HG03095 (cell line): Measurements from ENCODE around the gene USO1.
"Not testable (repeated sequence)": the region's sequence is repeated elsewhere in the genome, so short reads cannot be mapped to it uniquely, and the experiment has no call there.

Source experiments
- ATAC-seq: cut with Tn5 transposase; IDR thresholded peaks from one replicate; pipeline ENCODE4 v1.9.1; 2021; ENCODE audit warnings: moderate library complexity; ENCODE audit not compliant: unreplicated experiment

USO1 gene

DNA sequence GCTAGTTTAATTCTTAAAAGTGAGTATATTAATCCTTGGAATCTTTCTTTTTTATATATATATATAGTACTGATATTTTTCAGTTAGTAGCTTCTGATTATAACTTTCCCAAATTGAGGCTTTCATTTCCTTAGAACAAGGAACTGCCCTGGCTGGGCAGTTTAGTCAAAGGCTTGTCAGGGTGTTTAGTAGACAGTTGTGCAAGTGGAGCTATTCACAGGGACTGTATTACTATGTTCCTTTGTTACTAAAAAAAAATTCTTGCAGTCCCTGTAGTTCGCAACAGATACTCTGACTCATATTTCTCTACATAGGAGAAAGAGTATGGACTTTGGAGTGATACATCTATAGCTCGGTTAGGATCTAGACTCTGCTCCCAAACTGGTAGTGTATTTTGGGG, 20.8 kb downstream of the USO1 start:
- ATAC-seq = no peak

- ATAC-seq = no peak
Measured at GRCh38 chr4:75745721-75746199, 21.4 kb downstream of the USO1 start.

DNA sequence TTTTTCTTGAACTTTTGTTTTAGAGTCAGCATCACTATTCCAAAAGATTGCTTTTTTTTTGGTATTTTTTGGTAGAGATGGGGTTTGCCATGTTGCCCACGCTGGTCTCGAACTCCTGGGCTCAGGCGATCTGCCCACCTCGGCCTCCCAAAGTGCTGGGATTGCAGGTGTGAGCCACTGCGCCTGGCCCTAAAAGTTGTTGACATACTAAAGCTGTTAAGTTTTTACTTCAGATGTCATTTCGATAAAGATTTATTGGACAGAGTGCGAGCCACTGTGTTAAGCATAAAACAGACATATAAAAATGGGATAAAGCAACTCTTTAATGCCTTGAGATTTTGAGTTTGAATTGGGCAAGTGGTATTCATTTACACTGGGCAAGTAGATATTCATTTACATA, 28.3 kb downstream of the USO1 start:
- no peak for ATAC-seq

DNA sequence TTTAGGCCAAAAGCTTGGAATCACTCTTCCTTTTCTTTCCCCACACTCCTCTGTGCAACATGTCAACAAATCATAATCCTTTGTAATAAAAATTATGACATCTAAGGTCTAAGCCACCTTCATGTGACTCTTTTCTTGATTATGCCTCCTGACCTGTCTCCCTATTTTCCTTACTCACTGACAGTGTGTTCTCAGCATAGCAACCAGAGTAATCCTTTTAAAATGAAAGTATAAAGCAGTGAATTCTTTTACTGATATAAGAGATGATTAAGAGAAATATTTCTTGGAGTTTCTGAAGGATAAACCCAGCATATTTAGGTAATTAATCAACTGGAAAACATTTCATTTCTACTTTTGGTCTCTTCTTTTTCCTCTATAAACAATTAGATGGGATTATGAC, 44.7 kb downstream of the USO1 start:
- no peak for ATAC-seq

- no peak for ATAC-seq
Measured at GRCh38 chr4:75771607-75772006, 47.2 kb downstream of the USO1 start.

GRCh38 chr4:75777589-75777988, 53.2 kb downstream of the USO1 start:
- no peak for ATAC-seq

GRCh38 chr4:75779105-75779757, 54.9 kb downstream of the USO1 start:
- ATAC-seq = no peak

GRCh38 chr4:75781305-75781704, 56.9 kb downstream of the USO1 start:
- ATAC-seq = no peak

- ATAC-seq = no peak
Measured at GRCh38 chr4:75786526-75786925, 62.1 kb downstream of the USO1 start.

DNA sequence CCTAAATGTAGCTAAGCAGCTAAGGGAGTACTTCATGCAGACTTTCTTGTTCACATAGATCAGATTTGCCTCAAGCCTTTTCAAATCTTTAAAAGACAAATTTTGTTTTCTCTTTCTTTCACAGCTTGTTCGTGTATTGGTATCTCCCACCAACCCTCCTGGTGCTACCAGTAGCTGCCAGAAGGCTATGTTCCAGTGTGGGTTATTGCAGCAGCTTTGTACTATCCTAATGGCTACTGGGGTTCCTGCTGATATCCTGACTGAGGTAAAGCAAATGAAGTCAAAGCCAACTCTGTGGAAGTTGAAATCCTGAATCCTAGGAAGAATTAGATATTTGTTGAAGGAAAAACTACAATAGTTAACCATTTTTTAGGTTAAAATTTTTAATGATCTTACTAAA, 62.6 kb downstream of the USO1 start:
- ATAC-seq = no peak

DNA sequence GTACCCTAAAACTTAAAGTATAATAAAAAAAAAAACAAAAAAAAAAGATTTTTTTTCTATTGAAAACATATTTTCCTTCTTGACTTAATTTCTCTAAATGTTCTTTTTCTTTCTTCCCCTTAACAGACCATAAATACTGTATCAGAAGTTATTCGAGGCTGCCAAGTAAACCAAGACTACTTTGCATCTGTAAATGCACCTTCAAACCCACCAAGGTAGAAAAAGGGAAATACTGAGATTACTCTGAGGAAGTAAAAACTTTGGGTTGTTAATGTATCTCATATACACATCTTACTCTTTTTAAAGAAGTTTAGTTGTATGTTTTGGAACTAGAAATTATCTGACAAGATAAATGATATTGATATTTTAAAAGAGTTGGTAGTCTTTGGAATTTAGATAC, 65.6 kb downstream of the USO1 start:
- ATAC-seq = peak; percentile 46

GRCh38 chr4:75800972-75801371, 76.6 kb downstream of the USO1 start:
- ATAC-seq = no peak

- not testable (repeated sequence) for ATAC-seq
Measured at GRCh38 chr4:75806035-75806434, 81.7 kb downstream of the USO1 start.

DNA sequence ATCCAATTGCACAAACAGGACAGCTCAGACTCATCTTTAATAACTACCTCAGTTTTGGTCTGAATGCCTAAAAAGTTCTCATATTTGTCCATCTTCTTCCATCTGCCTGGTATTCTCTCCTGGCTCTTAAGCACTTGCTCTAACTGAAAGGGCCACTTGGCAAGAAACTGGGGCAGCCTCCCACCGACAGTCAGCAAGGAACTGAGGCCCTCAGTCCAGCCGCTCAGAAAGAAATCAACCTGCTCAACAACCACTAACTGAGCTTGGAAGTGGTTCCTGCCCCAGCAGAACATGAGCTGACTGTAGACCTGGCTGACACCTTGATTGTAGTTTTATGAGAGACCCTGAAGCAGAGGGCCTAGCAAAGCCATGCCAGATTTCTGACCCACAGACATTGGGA, 93.5 kb downstream of the USO1 start:
- no peak for ATAC-seq

DNA sequence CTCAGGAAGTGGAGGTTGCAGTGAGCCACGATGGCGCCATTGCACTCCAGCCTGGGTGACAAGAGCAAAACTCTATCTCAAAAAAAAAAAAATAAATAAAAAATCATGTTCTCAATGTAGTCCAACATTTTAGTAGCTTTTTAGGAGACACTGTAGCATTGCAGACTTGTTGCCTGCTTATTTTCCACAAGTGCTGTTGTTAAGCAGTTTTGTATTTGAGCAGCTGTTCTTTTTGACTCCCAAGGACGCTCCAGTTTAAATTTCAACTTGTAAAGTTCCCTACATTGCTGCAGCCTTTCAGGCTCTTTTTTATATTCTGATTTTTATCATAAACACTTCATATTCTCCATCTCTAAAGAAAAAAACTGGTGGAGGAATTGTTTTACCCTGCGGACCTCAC, 94.7 kb downstream of the USO1 start:
- ATAC-seq = no peak

DNA sequence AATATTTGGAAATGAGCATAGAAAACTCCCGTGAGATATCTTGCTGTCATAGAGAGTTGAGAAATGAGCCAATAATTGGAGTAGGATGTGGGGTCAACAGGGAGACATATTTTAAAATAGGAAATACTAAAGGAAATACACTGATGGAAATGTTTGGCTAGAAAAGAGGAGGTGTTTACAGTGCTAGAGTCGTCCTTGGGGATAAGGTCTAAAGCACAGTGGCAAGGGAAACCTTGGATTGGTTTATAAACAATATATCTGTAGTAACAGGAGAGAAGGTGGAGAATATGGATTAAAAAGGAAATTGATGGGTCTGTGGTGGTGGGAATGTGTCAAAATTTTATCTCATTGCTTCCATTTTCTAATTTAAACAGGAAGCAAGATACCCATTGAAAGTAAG, 95.8 kb downstream of the USO1 start:
- ATAC-seq = no peak

GRCh38 chr4:75820676-75821075, 96.3 kb downstream of the USO1 start:
- no peak for ATAC-seq

DNA sequence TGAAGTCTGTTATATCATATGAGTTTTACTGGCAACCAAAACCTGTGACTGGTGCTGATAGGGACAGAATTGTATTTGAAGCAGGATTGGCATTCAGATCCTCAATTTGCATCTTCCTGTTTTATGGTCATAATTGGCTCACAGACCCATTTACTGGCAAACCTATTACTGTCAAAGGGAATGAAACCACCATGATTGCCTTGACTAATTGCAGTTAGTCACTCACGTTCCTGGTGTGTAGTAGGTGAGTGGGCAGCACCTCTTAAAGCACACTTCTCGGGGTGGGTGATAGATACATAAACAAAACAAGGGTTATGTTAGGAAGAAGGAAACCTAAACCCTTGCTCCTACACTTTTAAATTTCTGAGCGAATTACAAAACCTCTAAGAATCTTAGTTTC, 96.8 kb downstream of the USO1 start:
- no peak for ATAC-seq

- ATAC-seq = no peak
Measured at GRCh38 chr4:75821966-75822365, 97.6 kb downstream of the USO1 start.

DNA sequence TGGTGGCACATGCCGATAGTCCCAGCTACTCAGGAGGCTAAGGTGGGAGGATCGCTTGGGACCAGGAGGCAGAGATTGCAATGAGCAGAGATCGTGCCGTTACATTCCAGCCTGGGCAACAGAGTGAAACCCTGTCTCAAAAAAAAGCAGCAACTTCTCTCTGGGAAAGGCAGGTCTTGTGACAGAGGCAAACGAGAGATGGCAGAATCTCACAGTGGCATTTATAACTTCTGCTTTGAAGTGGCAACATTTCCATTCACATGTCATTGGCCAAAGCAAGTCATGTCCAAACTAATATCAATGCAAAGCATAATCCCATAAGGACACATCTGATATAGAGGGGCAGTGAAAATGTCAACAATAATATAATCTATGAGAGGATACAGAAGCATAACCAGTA, 98.0 kb downstream of the USO1 start:
- ATAC-seq = no peak

DNA sequence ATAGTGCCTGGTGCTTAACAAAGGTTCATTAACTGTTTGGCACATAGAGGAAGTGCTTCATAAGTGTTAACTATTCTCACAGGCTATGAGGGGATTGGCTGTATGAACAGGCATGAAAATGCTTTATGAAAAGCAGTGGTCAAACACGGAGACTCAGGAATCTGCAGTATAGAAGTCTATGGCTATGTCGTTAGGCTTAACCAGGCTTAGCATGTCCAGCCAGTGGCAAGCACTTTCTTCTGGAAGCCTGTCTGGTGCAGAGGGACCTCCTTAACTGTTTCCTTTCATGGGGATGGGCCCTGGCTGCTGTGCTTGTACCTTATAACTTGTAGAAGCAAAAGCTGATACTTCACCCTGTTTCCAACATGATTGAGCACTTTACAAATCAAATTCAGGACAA, 99.4 kb downstream of the USO1 start:
- ATAC-seq = no peak

DNA sequence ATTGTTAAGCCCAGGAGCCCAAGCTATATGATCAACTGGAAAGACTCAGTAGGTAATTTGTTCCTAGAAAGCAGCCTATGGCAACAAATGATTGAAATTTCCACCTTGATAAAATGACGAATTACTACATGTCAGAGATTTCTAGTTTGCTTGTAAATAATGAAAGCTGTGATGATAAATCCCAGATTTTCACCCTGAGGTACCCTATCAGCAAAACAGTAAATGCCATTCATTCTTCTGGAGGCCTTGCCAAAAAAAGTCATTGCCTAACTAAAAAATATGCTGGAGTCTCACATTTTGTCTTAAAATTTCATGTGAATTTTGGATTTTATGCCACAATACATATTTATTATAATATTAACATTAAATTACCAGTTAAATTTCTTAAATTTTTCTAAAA, 106.5 kb downstream of the USO1 start:
- ATAC-seq = no peak

GRCh38 chr4:75831856-75832405, 107.6 kb downstream of the USO1 start:
- ATAC-seq = no peak
